ENCODE measurements around the gene RETREG3.
"Not testable (repeated sequence)": the region's sequence is repeated elsewhere in the genome, so short reads cannot be mapped to it uniquely, and the experiment has no call there.

GRCh38 chr17:42552736-42553135 is 56.4 kb downstream of the RETREG3 start, which contains the start of gene HSD17B1:
- not testable (repeated sequence) for TF ChIP-seq POLR2A (IDR thresholded peaks at IDR 0.05; ENCODE audit: low read depth, low read length); CTCF (conservative IDR thresholded peaks at IDR 0.05; ENCODE audit: low read depth, low read length); CEBPB (IDR thresholded peaks at IDR 0.05; ENCODE audit: low read depth, low read length); USF2 (IDR thresholded peaks at IDR 0.05; ENCODE audit: low read depth, low read length); FOS (IDR thresholded peaks at IDR 0.05; ENCODE audit: low read depth, low read length); ELK1 (IDR thresholded peaks at IDR 0.05; ENCODE audit: borderline replicate concordance, low read depth, low read length); MXI1 (IDR thresholded peaks at IDR 0.05; ENCODE audit: borderline replicate concordance, low read depth, low read length); NFE2L2 (IDR thresholded peaks at IDR 0.05; ENCODE audit: low read depth, low read length)

Data from IMR-90 (cell line).